Measurements from ENCODE around the gene RBM22. TPM values are rescaled to one million over a fixed set of nuclear protein-coding genes. Genes with fewer than 3 reads are reported as not detected.
"Not testable (repeated sequence)": the region's sequence is repeated elsewhere in the genome, so short reads cannot be mapped to it uniquely, and the experiment has no call there.

RBM22 gene
- total RNA-seq = 51.4 TPM

DNA sequence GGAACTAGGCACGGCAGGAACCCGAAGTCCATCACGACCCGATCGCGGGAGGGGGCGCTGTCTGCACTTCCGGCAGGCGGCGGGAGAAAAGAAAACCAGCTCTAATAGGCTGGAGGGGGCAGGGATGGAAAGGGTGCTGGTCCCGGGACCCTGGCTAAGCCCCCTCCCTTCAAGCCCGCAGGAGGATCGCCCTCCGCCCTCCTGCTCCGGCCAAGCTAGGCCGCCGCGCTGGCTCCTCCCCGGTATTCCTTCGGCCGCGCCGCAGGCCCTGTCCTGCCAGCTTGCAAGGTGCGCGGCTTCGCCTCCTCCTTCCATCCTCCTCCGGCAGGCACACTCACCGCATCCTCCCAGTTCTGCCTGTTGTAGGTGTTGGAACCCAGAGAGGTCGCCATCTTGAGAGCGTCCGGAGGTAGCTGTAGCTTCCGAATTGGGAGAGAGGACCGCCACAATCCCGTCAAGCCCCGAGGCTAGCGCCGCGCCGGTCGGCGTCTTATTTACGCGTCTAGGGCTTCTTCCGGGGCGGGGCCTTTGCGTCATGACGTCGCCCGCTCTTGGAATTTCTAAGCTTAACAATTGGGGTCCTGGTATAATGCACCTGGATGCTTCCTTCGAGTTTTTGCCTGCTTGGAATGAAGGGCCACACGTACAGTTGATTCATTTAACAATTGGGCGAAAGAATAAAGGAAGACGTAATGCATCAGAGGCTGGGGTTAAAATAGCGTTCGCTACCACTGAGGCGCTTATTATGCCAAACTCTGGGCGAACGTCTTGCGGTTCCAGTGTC is at the start of gene RBM22:
RBM22 (minus strand) TSS at position 469 of the 784 bp plus-strand sequence; CDS start at position 392, 77 bp downstream.
- peak; percentile 85 to 96 (median 92) for DNase-seq (ENCODE audit: low read depth in 2 of 3, low spot score in 2 of 3)

GRCh38 chr5:150750469-150750868 is 49.6 kb upstream of the RBM22 start:
- DNase-seq (ENCODE audit: low read depth in 2 of 3, low spot score in 2 of 3) = no peak

GRCh38 chr5:150743142-150743488 is 42.3 kb upstream of the RBM22 start:
- DNase-seq (ENCODE audit: low read depth in 2 of 3, low spot score in 2 of 3) = not testable (repeated sequence)

GRCh38 chr5:150742455-150743141 is 41.7 kb upstream of the RBM22 start:
- not testable (repeated sequence) for DNase-seq (ENCODE audit: low read depth in 2 of 3, low spot score in 2 of 3)

DNA sequence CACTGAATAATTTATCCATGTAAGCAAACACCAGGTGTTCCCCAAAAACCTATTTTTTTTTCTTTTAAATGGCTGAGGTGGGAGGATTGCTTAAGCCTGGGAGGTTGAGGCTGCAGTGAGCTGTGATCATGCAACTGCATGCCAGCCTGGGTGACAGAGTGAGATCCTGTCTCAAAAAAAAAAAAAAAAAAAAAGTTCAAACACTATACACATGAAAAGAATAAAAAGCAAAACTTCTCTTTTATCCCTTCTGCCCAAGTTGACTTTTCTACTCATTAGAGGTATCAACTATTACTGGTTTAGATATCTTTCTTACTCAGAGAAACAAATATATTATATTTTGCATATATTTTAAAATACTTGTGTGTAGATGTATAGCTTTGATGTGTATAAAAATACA is 40.1 kb upstream of the RBM22 start:
- no peak for DNase-seq (ENCODE audit: low read depth in 2 of 3, low spot score in 2 of 3)

DNA sequence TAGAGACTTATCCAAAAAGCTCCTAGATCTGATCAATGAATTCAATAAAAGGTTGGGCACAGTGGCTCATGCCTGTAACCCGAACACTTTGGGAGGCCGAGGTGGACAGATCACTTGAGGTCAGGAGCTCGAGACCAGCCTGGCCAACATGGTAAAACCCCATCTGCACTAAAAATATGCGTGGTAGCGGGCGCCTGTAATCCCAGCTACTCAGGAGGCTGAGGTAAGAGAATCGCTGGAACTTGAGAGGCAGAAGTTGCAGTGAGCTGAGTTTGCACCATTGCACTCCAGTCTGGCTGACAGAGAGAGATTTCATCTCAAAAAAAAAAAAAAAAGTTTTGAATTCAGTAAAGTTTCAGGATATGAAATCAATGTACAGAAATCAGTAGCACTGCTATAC is 38.0 kb upstream of the RBM22 start:
- DNase-seq (ENCODE audit: low read depth in 2 of 3, low spot score in 2 of 3) = no peak

GRCh38 chr5:150734579-150735384 is 33.9 kb upstream of the RBM22 start:
- peak in 1 of 3 donors; percentile 25 for DNase-seq (ENCODE audit: low read depth in 2 of 3, low spot score in 2 of 3)

DNA sequence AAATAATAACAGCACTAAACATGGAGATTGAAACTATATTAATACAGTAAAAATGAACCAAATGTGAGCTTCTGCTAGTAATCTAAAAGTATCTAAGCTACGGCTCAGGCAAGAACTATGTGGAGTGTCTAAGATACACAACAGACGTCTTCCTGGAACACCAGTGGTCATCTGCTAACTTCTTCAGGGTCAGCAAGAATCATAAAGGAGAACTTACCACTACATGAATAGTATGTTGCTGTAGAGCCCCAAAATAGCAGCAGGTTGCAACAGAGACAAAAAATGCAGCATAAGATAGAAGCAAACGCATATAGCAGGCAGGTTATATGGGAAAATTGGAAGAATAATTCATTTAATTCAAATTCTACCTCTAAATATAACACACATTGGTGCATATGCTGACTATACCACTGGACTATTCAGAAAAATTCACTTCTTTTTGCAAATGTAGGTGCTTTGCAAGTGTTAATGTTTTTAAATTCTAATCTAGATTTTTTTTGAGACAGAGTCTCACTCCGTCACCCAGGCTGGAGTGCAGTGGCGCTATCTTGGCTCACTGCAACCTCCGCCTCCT is 30.9 kb upstream of the RBM22 start:
- no peak for DNase-seq (ENCODE audit: low read depth in 2 of 3, low spot score in 2 of 3)

DNA sequence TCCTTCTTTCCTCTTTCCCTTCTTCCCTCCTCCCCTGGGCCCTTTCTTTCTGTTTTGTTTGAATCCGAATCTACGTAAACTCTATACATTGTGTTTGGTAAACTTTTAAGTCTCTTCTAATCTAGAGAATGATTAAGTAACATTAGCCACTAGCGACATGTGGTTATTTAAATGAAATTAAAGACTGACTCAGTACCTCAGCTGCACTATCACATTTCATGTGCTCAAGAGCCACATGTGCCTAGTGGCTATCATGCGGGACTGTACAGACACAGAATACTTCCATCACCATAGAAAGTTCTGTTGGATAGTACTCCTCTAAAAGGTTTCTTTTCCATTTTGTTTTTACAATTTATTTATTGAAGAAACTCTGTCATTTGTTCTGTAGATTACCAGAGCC is 29.0 kb upstream of the RBM22 start:
- no peak for DNase-seq (ENCODE audit: low read depth in 2 of 3, low spot score in 2 of 3)

GRCh38 chr5:150723845-150724244 is 23.0 kb upstream of the RBM22 start:
- DNase-seq (ENCODE audit: low read depth in 2 of 3, low spot score in 2 of 3) = no peak

DNA sequence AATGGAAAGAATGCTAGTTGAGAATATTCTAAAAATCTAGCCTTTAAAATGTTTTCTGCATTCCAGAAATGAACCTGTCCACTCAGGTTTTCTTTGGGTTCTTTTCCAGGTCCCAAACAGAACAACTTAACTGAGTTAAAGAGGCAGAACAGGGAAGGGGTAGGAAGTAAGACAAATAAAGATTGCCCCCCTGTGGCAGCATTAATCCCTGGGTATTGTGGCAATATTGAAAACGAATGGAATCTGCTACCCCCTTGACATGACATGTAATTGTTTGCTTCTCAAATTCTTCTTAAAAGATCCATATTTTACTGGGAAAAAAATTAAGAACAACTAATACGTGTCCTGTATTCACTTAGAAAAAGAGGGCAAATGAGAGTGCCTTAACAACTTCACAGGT is 9.3 kb upstream of the RBM22 start:
- peak in 2 of 3 donors; percentile 22 to 49 for DNase-seq (ENCODE audit: low read depth in 2 of 3, low spot score in 2 of 3)

DNA sequence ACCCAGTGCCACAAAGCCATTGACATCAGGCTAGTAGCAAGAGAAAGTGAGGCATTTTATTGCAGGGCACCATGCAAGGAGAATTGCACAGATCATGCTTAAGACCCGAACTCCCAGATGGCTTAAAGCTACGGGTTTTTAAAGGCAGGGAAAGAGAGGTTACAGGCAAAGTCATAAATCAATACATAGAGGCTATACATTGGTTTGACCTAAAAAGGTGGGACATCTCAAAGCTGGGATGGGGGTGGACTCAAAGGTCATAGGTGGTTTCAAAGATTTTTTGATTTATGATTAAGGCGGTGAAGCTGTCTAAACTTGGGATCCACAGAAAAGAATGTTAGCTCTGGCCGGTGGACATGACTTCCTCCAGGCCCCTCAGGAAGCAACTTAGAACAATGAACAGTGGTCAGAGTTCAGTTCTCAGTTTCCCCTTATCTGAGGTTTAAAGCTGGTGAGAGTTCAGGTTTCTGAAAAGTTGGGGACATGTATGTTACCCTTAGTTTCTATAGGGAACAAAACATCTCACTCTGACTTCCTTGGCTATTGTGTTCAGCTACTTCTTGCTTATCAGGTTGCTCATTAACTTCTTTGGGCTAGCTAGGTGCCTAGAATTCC is 6.0 kb upstream of the RBM22 start:
- DNase-seq (ENCODE audit: low read depth in 2 of 3, low spot score in 2 of 3) = no peak

DNA sequence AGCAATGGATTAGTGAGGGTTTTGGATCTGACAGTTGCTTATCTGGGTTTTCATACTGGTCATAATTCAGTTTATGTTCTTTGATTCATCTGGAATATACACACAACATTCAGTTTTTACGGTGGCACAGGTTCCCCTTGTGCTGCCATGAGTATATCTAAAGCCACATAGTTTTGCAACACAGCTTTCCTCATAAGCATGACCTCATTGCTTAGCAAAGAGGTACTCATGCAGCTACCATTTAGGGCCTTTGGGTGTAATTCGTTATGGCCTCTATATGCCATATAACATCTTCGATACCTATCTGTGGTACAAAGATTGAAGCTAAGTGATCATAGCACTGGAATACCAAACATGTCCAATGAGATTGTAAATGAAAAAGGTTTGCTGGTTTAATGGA is 2.9 kb upstream of the RBM22 start:
- no peak for DNase-seq (ENCODE audit: low read depth in 2 of 3, low spot score in 2 of 3)

GRCh38 chr5:150700246-150700593 is 642 bp downstream of the RBM22 start:
- no peak for DNase-seq (ENCODE audit: low read depth in 2 of 3, low spot score in 2 of 3)

GRCh38 chr5:150694612-150695011 is 6.2 kb downstream of the RBM22 start:
- DNase-seq (ENCODE audit: low read depth in 2 of 3, low spot score in 2 of 3) = peak in 2 of 3 donors; percentile 40 to 71

DNA sequence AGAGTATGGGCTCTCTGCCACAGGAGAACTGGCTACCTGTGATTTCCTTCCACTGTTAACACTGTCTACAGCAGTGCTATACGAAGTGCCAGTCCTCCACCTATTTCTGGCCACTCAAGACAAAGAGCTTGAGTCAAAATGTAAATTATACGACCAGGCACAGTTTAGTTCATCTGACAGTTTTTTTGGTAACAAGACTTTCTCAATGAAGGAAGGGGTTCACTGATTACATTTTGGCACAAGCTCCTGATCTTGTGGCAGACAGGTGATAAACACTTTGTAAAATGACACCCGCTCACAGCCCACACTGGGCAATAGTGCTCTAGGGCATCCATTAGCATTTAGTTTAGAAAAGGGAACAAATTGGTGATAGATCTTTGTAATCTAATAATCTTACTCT is 8.6 kb downstream of the RBM22 start:
- DNase-seq (ENCODE audit: low read depth in 2 of 3, low spot score in 2 of 3) = no peak

GRCh38 chr5:150690760-150691159 is 10.1 kb downstream of the RBM22 start:
- DNase-seq (ENCODE audit: low read depth in 2 of 3, low spot score in 2 of 3) = no peak

GRCh38 chr5:150689120-150689519 is 11.7 kb downstream of the RBM22 start:
- DNase-seq (ENCODE audit: low read depth in 2 of 3, low spot score in 2 of 3) = no peak

DNA sequence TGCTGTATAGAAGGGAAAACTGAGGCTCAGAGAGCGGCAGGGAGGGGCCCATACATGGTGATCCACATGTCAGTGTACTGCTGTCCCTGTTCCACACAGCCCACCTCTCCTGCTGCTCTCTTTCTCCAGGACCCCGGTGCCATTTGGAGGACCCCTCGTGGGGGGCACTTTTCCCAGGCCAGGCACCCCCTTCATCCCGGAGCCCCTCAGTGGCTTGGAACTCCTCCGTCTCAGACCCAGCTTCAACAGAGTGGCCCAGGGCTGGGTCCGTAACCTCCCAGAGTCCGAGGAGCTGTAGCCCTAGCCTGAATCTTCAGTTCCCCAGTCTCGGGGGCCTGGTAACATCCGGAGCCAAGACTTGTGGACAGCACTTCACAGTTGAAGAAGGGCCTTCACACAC is 24.3 kb downstream of the RBM22 start:
- DNase-seq (ENCODE audit: low read depth in 2 of 3, low spot score in 2 of 3) = no peak

DNA sequence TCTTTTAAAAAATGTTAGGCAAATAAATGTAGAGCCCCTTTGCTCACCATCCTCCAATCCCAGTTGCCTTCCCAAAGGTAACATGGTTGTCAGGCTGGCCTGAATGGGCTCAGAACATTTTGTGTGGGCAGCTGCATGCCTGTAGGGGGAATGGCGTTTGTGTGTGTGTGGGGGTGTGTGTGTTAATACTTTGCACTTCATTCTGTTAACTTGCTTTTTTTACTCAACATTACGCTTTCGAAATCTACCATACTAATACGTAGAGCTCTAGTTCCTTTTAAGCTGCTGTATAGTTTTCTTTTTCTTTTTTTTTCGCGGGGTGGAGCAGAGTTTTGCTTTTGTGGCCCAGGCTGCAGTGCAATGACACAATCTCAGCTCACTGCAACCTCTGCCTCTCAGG is 25.8 kb downstream of the RBM22 start:
- no peak for DNase-seq (ENCODE audit: low read depth in 2 of 3, low spot score in 2 of 3)

DNA sequence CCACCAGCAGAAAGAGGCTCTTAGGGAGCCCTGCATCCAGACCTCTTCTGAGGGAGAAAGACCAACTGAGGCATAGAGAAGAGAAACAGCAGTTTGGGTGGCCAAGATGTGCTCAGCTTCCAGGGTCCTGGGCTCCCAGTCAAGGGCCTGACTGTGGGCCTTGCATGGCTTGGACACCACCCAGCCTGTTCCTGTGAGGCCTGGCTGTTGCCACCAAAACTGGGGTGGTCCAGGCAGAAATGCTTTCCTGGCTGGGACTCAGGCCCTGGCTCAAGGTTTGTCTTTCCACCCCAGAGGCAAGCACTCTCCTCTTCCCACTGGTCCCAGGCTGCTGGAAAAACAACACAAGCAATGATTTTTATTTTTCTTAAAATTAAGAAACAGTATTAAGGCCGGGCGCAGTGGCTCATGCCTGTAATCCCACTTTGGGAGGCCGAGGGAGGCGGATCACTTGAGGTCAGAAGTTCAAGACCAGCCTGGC is 26.5 kb downstream of the RBM22 start:
- DNase-seq (ENCODE audit: low read depth in 2 of 3, low spot score in 2 of 3) = no peak

All from hematopoietic multipotent progenitor cell (in vitro differentiated cells).